HCT116 (cell line): ENCODE results near the gene SAC3D1. TPM values are rescaled to one million over a fixed set of nuclear protein-coding genes. Genes with fewer than 3 reads are reported as not detected.

Experiments used
- ATAC-seq: fragments of 200-7000 bp; cut with Tn5 transposase; 2 replicates; pipeline ENCODE4 v1.9.1; 2020; ENCODE audit warnings: mild to moderate bottlenecking, moderate library complexity
- BruUV-seq: library from RNA; stranded (reverse); fragments of 400-500 nt; replicated peaks from 2 replicates; lab custom pipeline; 2021; lab: Mats Ljungman, UMichigan
- CTCF ChIA-PET: fragments of 300-600 bp; sonication (Branson Sonifier 250); formaldehyde crosslinking; loops from one replicate; lab custom pipeline; 2021; ENCODE audit warnings: antibody characterized with exemption; lab: Charles Lee
- POLR2A ChIA-PET: fragments of 300-600, 350-600 bp; sonication (Branson Sonifier 250); formaldehyde crosslinking; loops from one replicate; lab custom pipeline; 2021; ENCODE audit warnings: antibody characterized with exemption; lab: Charles Lee
- RAD21 ChIA-PET, 2 experiments: fragments of 300-600 bp; sonication (Branson Sonifier 250); formaldehyde crosslinking; loops; one replicate each; lab custom pipeline; 2023; ENCODE audit warnings: low total read pairs in 2 of 2; ENCODE audit not compliant: uncharacterized antibody in 2 of 2, unreplicated experiment in 2 of 2, low non-redundant PET in 1 of 2; lab: Charles Lee
- DNase-seq: peaks from one replicate; pipeline ENCODE4 v3.0.0-alpha.2; 2010; ENCODE audit warnings: low read depth, low spot score
- H2AFZ ChIP-seq: fragments of 200-600 bp; shearing (Covaris generic), sonication (generic); 2 replicates; pipeline ENCODE4 v1.6.1; 2017; ENCODE audit warnings: low read depth, mixed run types, mixed read lengths, antibody characterized with exemption, low read length; ENCODE audit not compliant: poor library complexity, severe bottlenecking
- H3K27ac ChIP-seq: 2 replicates; pipeline ENCODE4 v1.5.1; 2012; ENCODE audit warnings: low read depth, low read length
- H3K27me3 ChIP-seq: fragments of 200-600 bp; sonication (generic); 2 replicates; pipeline ENCODE4 v1.6.1; 2016; ENCODE audit warnings: mixed run types, low read length, mixed read lengths; ENCODE audit not compliant: insufficient read depth
- H3K36me3 ChIP-seq, 2 experiments: fragments of 200-500 bp in 1 of 2; fragments of 200-600 bp in 1 of 2; sonication (Bioruptor generic) in 1 of 2; sonication (generic) in 1 of 2; 2 replicates each; pipeline versions ENCODE4 v1.5.1 to v1.6.1; 2014 to 2016; ENCODE audit warnings: low read length in 2 of 2, inconsistent platforms in 1 of 2, mixed read lengths in 1 of 2, mixed run types in 1 of 2; ENCODE audit not compliant: insufficient read depth in 2 of 2, control insufficient read depth in 1 of 2
- H3K4me1 ChIP-seq, 2 experiments: fragments of 200-600 bp in 1 of 2; sonication (generic) in 1 of 2; 2 replicates each; pipeline versions ENCODE4 v1.5.1 to v1.6.1; 2012 to 2017; ENCODE audit warnings: low read length in 2 of 2, inconsistent platforms in 1 of 2, mild to moderate bottlenecking in 1 of 2, mixed read lengths in 1 of 2, mixed run types in 1 of 2, moderate library complexity in 1 of 2; ENCODE audit not compliant: insufficient read depth in 2 of 2, control insufficient read depth in 1 of 2
- H3K4me2 ChIP-seq: fragments of 200-600 bp; sonication (generic); 2 replicates; pipeline ENCODE4 v1.6.1; 2017; ENCODE audit warnings: mixed run types, low read length, mixed read lengths
- H3K4me3 ChIP-seq, 2 experiments: fragments of 200-600 bp in 1 of 2; sonication (generic) in 1 of 2; replicated peaks in 1 of 2; 2 replicates each; pipeline ENCODE4 v1.5.1; 2011 to 2016; ENCODE audit warnings: low read length in 2 of 2, control low read depth in 1 of 2, low read depth in 1 of 2, mild to moderate bottlenecking in 1 of 2, mixed read lengths in 1 of 2, mixed run types in 1 of 2
- H3K79me2 ChIP-seq: fragments of 200-600 bp; sonication (generic); 2 replicates; pipeline ENCODE4 v1.6.1; 2017; ENCODE audit warnings: mild to moderate bottlenecking, mixed run types, low read length, moderate library complexity, mixed read lengths; ENCODE audit not compliant: insufficient read depth
- H3K9ac ChIP-seq: fragments of 200-600 bp; sonication (generic); 2 replicates; pipeline ENCODE4 v1.6.1; 2016; ENCODE audit warnings: low read length, mixed read lengths
- H3K9me2 ChIP-seq: fragments of 200-600 bp; sonication (generic), shearing (Covaris generic); 2 replicates; pipeline ENCODE4 v1.6.1; 2017; ENCODE audit warnings: mixed run types, mild to moderate bottlenecking, moderate library complexity; ENCODE audit not compliant: insufficient read depth
- H3K9me3 ChIP-seq, 2 experiments: fragments of 200-500 bp in 1 of 2; fragments of 200-600 bp in 1 of 2; sonication (Bioruptor generic) in 1 of 2; sonication (generic) in 1 of 2; 2 replicates each; pipeline ENCODE4 v1.6.1; 2014 to 2017; ENCODE audit warnings: low read length in 2 of 2, mixed read lengths in 2 of 2, inconsistent platforms in 1 of 2, low read depth in 1 of 2, mild to moderate bottlenecking in 1 of 2, mixed run types in 1 of 2, moderate library complexity in 1 of 2; ENCODE audit not compliant: control insufficient read depth in 1 of 2, insufficient read depth in 1 of 2
- H4K20me1 ChIP-seq: fragments of 200-600 bp; sonication (generic), shearing (Covaris generic); 2 replicates; pipeline ENCODE4 v1.6.1; 2017; ENCODE audit warnings: mixed run types, mild to moderate bottlenecking, moderate library complexity; ENCODE audit not compliant: insufficient read depth
- CBX3 ChIP-seq: IDR thresholded peaks from 2 replicates; pipeline ENCODE4 v1.6.1; 2012; ENCODE audit warnings: low read depth
- CEBPB ChIP-seq: IDR thresholded peaks from 2 replicates; pipeline ENCODE4 v1.6.1; 2012; ENCODE audit warnings: low read depth
- CTCF ChIP-seq, 3 experiments: fragments of 200-600 bp in 1 of 3; sonication (generic) in 1 of 3; IDR thresholded peaks in 2 of 3; conservative IDR thresholded peaks in 1 of 3; 2 replicates each; pipeline ENCODE4 v1.5.1; 2012 to 2017; ENCODE audit warnings: low read depth in 2 of 3, low read length in 2 of 3, antibody characterized with exemption in 1 of 3, borderline replicate concordance in 1 of 3, control low read depth in 1 of 3, mild to moderate bottlenecking in 1 of 3, mixed read lengths in 1 of 3, mixed run types in 1 of 3, moderate library complexity in 1 of 3; ENCODE audit not compliant: insufficient read depth in 1 of 3
- EZH2phosphoT487 ChIP-seq: fragments of 200-600 bp; IDR thresholded peaks from 2 replicates; pipeline ENCODE4 v1.6.1; 2018; ENCODE audit warnings: antibody characterized with exemption, borderline replicate concordance
- POLR2A ChIP-seq: IDR thresholded peaks from 2 replicates; pipeline ENCODE4 v1.7.0; 2011; ENCODE audit warnings: borderline replicate concordance; ENCODE audit not compliant: insufficient read depth, insufficient read length; ENCODE audit errors: extremely low read depth
- RAD21 ChIP-seq: IDR thresholded peaks from 2 replicates; pipeline ENCODE4 v1.6.1; 2012; ENCODE audit warnings: low read depth, mild to moderate bottlenecking
- SIN3A ChIP-seq: IDR thresholded peaks from 2 replicates; pipeline ENCODE4 v1.6.1; 2012; ENCODE audit warnings: low read depth
- SP1 ChIP-seq: IDR thresholded peaks from 2 replicates; pipeline ENCODE4 v1.6.1; 2012; ENCODE audit warnings: low read depth
- SRF ChIP-seq: IDR thresholded peaks from 2 replicates; pipeline ENCODE4 v1.6.1; 2012; ENCODE audit warnings: low read depth
- TCF7L2 ChIP-seq: IDR thresholded peaks from 2 replicates; pipeline ENCODE4 v1.7.0; 2011; ENCODE audit warnings: borderline replicate concordance, inconsistent platforms; ENCODE audit not compliant: insufficient read depth, insufficient read length; ENCODE audit errors: extremely low read depth
- YY1 ChIP-seq: IDR thresholded peaks from 2 replicates; pipeline ENCODE4 v1.6.1; 2011; ENCODE audit warnings: low read length, low read depth, moderate library complexity, mild to moderate bottlenecking; ENCODE audit not compliant: insufficient replicate concordance; ENCODE audit errors: extremely low read depth
- ZBTB33 ChIP-seq: IDR thresholded peaks from 2 replicates; pipeline ENCODE4 v1.6.1; 2011; ENCODE audit warnings: mild to moderate bottlenecking, low read length, moderate library complexity; ENCODE audit not compliant: insufficient replicate concordance; ENCODE audit errors: extremely low read depth
- ZFX ChIP-seq: fragments of 450-650 bp; IDR thresholded peaks from 2 replicates; pipeline ENCODE4 v1.6.1; 2017
- ZNF274 ChIP-seq: fragments of 200-500 bp; sonication (Bioruptor generic); IDR thresholded peaks from 2 replicates; pipeline ENCODE4 v1.6.1; 2014; ENCODE audit warnings: mild to moderate bottlenecking, low read depth, low read length, inconsistent platforms
- intact Hi-C: fragments of 100-400 bp; cut with micrococcal nuclease; formaldehyde crosslinking; loops from 2 replicates; pipeline ENCODE4 v1.10.0; 2022
- total RNA-seq: library from RNA; stranded (reverse); gene quantifications from one replicate; pipeline ENCODE4 v1.2.1, GENCODE V29; 2021; ENCODE audit not compliant: unreplicated experiment
- TF ChIP-seq, protein P1 (sequence below): IDR thresholded peaks from 2 replicates; pipeline ENCODE4 v1.6.1; 2012
- TF ChIP-seq, protein P2 (sequence below): IDR thresholded peaks from 2 replicates; pipeline ENCODE4 v1.6.1; 2012

The SAC3D1 gene
- total RNA-seq, 1 experiment from 2014 or later, result 36.9 TPM

GRCh38 chr11:65055538-65055937 lies 14.5 kb downstream of the SAC3D1 start (continued):
- TF ChIP-seq, protein P1, sequence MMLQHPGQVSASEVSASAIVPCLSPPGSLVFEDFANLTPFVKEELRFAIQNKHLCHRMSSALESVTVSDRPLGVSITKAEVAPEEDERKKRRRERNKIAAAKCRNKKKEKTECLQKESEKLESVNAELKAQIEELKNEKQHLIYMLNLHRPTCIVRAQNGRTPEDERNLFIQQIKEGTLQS, result no peak
- TF ChIP-seq TCF7L2, result no peak
- TF ChIP-seq CTCF (IDR thresholded peaks at IDR 0.05 in 2 of 3, conservative IDR thresholded peaks at IDR 0.05 in 1 of 3; ENCODE audit: borderline replicate concordance in 1 of 3, insufficient read depth in 1 of 3, low read depth in 2 of 3, low read length in 2 of 3), result no peak
- no peak for TF ChIP-seq YY1

GRCh38 chr11:65056999-65057398 lies 16.0 kb downstream of the SAC3D1 start:
- H4K20me1 ChIP-seq, result no peaks in the 10 kb centered on the region
- BruUV-seq, result no TSS peak
- ATAC-seq, result no peak
- H3K27ac ChIP-seq, result no peak overlapping the region
- H3K9me2 ChIP-seq, result no peaks in the 10 kb centered on the region
- POLR2A ChIA-PET, result no interaction called here
- CTCF ChIA-PET, result no interaction called here
- DNase-seq, result no peak
- no peak overlapping the region for H3K4me3 ChIP-seq
- intact Hi-C loops, result no loop called here
- H3K79me2 ChIP-seq, result no peaks in the 10 kb centered on the region
- no peak overlapping the region for H3K4me2 ChIP-seq
- RAD21 ChIA-PET, result no interaction called here
- H3K9me3 ChIP-seq, result no peaks in the 10 kb centered on the region
- no peak overlapping the region for H2AFZ ChIP-seq
- no peak overlapping the region for H3K9ac ChIP-seq
- no peaks in the 10 kb centered on the region for H3K4me1 ChIP-seq
- no peaks in the 10 kb centered on the region for H3K36me3 ChIP-seq
- H3K27me3 ChIP-seq, result no peaks in the 10 kb centered on the region
- TF ChIP-seq EZH2phosphoT487 (no peak), CEBPB (no peak), ZFX (no peak), CTCF (IDR thresholded peaks at IDR 0.05 in 2 of 3, conservative IDR thresholded peaks at IDR 0.05 in 1 of 3; ENCODE audit: borderline replicate concordance in 1 of 3, insufficient read depth in 1 of 3, low read depth in 2 of 3, low read length in 2 of 3) (no peak), TCF7L2 (no peak), CBX3 (no peak), YY1 (no peak), SRF (no peak), SP1 (no peak), ZBTB33 (no peak), POLR2A (no peak), SIN3A (no peak), RAD21 (no peak), ZNF274 (no peak)
- TF ChIP-seq, protein P2, sequence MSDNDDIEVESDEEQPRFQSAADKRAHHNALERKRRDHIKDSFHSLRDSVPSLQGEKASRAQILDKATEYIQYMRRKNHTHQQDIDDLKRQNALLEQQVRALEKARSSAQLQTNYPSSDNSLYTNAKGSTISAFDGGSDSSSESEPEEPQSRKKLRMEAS, result no peak
